ENCODE measurements around the gene ENDOU.

- TF ChIP-seq SIN3A (IDR thresholded peaks at IDR 0.05; ENCODE audit: low read depth): no peak
- no peak for TF ChIP-seq CTCF (IDR thresholded peaks at IDR 0.05 in 2 of 3, conservative IDR thresholded peaks at IDR 0.05 in 1 of 3; ENCODE audit: borderline replicate concordance in 1 of 3, insufficient read depth in 1 of 3, low read depth in 2 of 3, low read length in 2 of 3)
- no peak for TF ChIP-seq POLR2A (IDR thresholded peaks at IDR 0.05; ENCODE audit: borderline replicate concordance, extremely low read depth, insufficient read depth, insufficient read length)
- TF ChIP-seq POLR2AphosphoS5 (IDR thresholded peaks at IDR 0.05; ENCODE audit: low read depth, low read length): no peak
- TF ChIP-seq MAX (IDR thresholded peaks at IDR 0.05): no peak
- no peak for TF ChIP-seq ZBTB33 (IDR thresholded peaks at IDR 0.05; ENCODE audit: extremely low read depth, insufficient replicate concordance, low read length)
- no peak for TF ChIP-seq ZNF274 (IDR thresholded peaks at IDR 0.05; ENCODE audit: low read depth, low read length)
- TF ChIP-seq EZH2 (IDR thresholded peaks at IDR 0.05): no peak
- TF ChIP-seq EGR1 (IDR thresholded peaks at IDR 0.05; ENCODE audit: low read depth): no peak
- TF ChIP-seq ZFX (IDR thresholded peaks at IDR 0.05): no peak
- TF ChIP-seq FOSL1 (IDR thresholded peaks at IDR 0.05; ENCODE audit: low read depth): no peak
Observed at GRCh38 chr12:47714826-47715386, 10.4 kb downstream of the ENDOU start.
